ENCODE data around the gene C16orf92. TPM values are rescaled to one million over a fixed set of nuclear protein-coding genes. Genes with fewer than 3 reads are reported as not detected.

C16orf92 gene
- total and polyA plus RNA-seq, 2 of the 8 experiments (the other 6 are each of a cell fraction or from before 2014, with no cell fraction given), result not detected

DNA sequence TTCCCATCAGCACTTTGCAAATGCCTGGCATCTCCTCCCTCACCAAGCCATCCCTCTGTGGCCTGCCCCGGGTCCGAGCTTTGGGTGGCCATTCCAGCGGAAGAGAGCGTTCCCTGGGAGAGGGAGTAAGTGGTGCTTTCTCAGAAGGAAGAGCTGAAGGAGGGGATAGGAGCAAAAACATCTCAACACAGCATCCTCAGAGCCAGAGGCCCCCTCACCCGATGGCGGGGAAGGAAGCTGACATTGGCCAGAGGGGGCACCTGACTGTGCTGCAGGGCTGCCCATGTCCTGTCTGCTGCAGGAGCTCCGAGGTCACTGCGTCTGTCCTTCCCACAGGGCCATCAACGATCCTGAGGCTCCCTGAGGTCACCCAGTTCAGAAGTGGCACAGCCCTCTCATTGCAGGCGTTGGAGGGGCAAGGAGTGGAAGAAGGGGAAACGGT lies 8.5 kb downstream of the C16orf92 start:
- no peak overlapping the region; the same call in 1 of the 2 replicates for H2AK5ac ChIP-seq (ENCODE audit: low read depth, low read length)
- H3K9ac ChIP-seq (replicated peaks in 1 of 4; ENCODE audit: extremely low read depth in 1 of 4, low read depth in 3 of 4, low read length in 3 of 4), result no peak overlapping the region
- no peaks in the 10 kb centered on the region for H3K79me2 ChIP-seq (ENCODE audit: control insufficient read depth in 1 of 2, insufficient read depth in 2 of 2, low read length in 2 of 2)
- H3K4me3 ChIP-seq (ENCODE audit: extremely low read depth in 1 of 4, insufficient read depth in 2 of 4, low read depth in 3 of 4, low read length in 4 of 4), result peak overlapping the region; percentile 43 to 90 (median 54)
- ChIA-PET CTCF (ENCODE audit: partially characterized antibody) (interaction anchor here (0.6 to 3.0 kb wide), 50 partner anchors 9 to 388 kb away, joined by 3 to 25 read pairs (median 6); partner anchors contain the start of genes ASPHD1, C16orf92, KCTD13 and PAGR1), POLR2A (ENCODE audit: partially characterized antibody) (interaction anchor here (0.6 to 4.2 kb wide), 24 partner anchors 9 to 331 kb away, joined by 3 to 25 read pairs (median 4); partner anchors contain the start of genes ALDOA, ASPHD1, CDIPT and DOC2A)
- peak overlapping the region; percentile 96 for H3K18ac ChIP-seq (ENCODE audit: extremely low read depth, low read length)
- peak overlapping the region; percentile 28 for H3K4ac ChIP-seq (replicated peaks; ENCODE audit: insufficient read length, low read depth, low read length)
- no peak overlapping the region for H3K23ac ChIP-seq (ENCODE audit: insufficient read length)
- peak overlapping the region; percentile 76 to 84 for H3K4me2 ChIP-seq (ENCODE audit: insufficient read depth in 1 of 2, low read depth in 2 of 2, low read length in 2 of 2)
- H3K56ac ChIP-seq (replicated peaks; ENCODE audit: insufficient read length, low read depth, low read length), result no peak overlapping the region
- H2BK120ac ChIP-seq (replicated peaks; ENCODE audit: low read depth, low read length), result no peak overlapping the region
- H2BK5ac ChIP-seq (ENCODE audit: low read depth, low read length), result peak overlapping the region; percentile 56; the same call in 1 of the 2 replicates
- H3K4me1 ChIP-seq (replicated peaks in 1 of 4; ENCODE audit: control insufficient read depth in 3 of 4, insufficient read depth in 4 of 4, low read length in 3 of 4), result peaks cover 0 to 26% (median 19%) of the 10 kb centered on the region in 4 experiments; a peak in 6 of 7 replicates
- peaks cover 10% of the 10 kb centered on the region; the same call in 1 of the 2 replicates for H3K23me2 ChIP-seq (ENCODE audit: low read depth, low read length)
- 15% methylated on average over 11 of the region's 11 CpGs; no CpG with 5 or more reads in 1 of the 2 experiments for WGBS, 2 experiments (ENCODE audit: extremely low coverage in 1 of 2, insufficient coverage in 1 of 2, insufficient read length in 1 of 2, insufficient replicate concordance in 2 of 2, low coverage in 1 of 2, low lambda C conversion rate in 2 of 2, missing lambda C conversion rate in 1 of 2)
- peak overlapping the region; percentile 75; the same call in 1 of the 2 replicates for H2BK12ac ChIP-seq (ENCODE audit: low read depth, low read length)
- H4K5ac ChIP-seq (ENCODE audit: insufficient read length, low read depth, low read length), result no peak overlapping the region
- peaks cover 0 to 3% (median 0%) of the 10 kb centered on the region in 4 experiments; a peak in 1 of 8 replicates for H3K36me3 ChIP-seq (ENCODE audit: control insufficient read depth in 2 of 4, insufficient read depth in 4 of 4, low read length in 3 of 4)
- H3K27ac ChIP-seq (ENCODE audit: low read depth, low read length), result no peak overlapping the region
- 0 out of 2 replicates have a peak overlapping the region, but pooled peaks have one; percentile 21 for H2AFZ ChIP-seq (ENCODE audit: low read length)
- peak overlapping the region; percentile 17 for H4K91ac ChIP-seq (replicated peaks; ENCODE audit: insufficient read length, low read length)
- H3K14ac ChIP-seq (ENCODE audit: insufficient read length), result no peak overlapping the region
- FAIRE-seq (no peak), DNase-seq (ENCODE audit: low read depth in 1 of 2, low spot score in 2 of 2) (peak in 1 of 2 experiments; percentile 68)
- no peaks in the 10 kb centered on the region for H3K9me3 ChIP-seq (ENCODE audit: insufficient read depth in 2 of 2, low read depth in 1 of 2, low read length in 1 of 2)
- peak overlapping the region; percentile 99 for H2BK20ac ChIP-seq (ENCODE audit: low read length)
- peaks cover 12 to 16% of the 10 kb centered on the region in 2 experiments for H4K20me1 ChIP-seq (replicated peaks in 1 of 2; ENCODE audit: control insufficient read depth in 1 of 2, insufficient read depth in 2 of 2, low read length in 2 of 2)
- H3K79me1 ChIP-seq (ENCODE audit: low read depth, low read length), result peaks cover 5% of the 10 kb centered on the region; the same call in 1 of the 2 replicates
- peak overlapping the region; percentile 95; the same call in 1 of the 2 replicates for H2BK15ac ChIP-seq (ENCODE audit: low read length)
- TF ChIP-seq CTCF (IDR thresholded peaks at IDR 0.05; ENCODE audit: control extremely low read depth in 1 of 3, insufficient read depth in 1 of 3, low read depth in 1 of 3, low read length in 3 of 3), result peak in 2 of 3 experiments; percentile 3 to 18; a peak in 2 of 4 replicates
- no peak for TF ChIP-seq TAF7 (optimal IDR thresholded peaks at IDR 0.05; ENCODE audit: borderline replicate concordance, low read depth, low read length)
- peaks cover 0 to 14% (median 5%) of the 10 kb centered on the region in 4 experiments; a peak in 2 of 7 replicates for H3K27me3 ChIP-seq (replicated peaks in 1 of 4; ENCODE audit: control insufficient read depth in 3 of 4, extremely low read depth in 1 of 4, insufficient read depth in 3 of 4, low read length in 3 of 4)
- H4K8ac ChIP-seq (ENCODE audit: extremely low read depth, insufficient read depth, low read length), result no peak overlapping the region; the same call in 1 of the 2 replicates

Data from H1 (cell line).